GM23338 (cell line): ENCODE measurements around the gene ARCN1. TPM values are rescaled to one million over a fixed set of nuclear protein-coding genes. Genes with fewer than 3 reads are reported as not detected.

Source experiments
- ATAC-seq: fragments of 200-7000 bp; cut with Tn5 transposase; 3 replicates; pipeline ENCODE4 v1.9.1; 2020
- DNase-seq: peaks from one replicate; pipeline ENCODE4 v3.0.0-alpha.2; 2015; ENCODE audit warnings: low spot score
- H2AFZ ChIP-seq: fragments of 200-600 bp; sonication (generic); 2 replicates; pipeline ENCODE4 v1.8.0; 2016; ENCODE audit warnings: antibody characterized with exemption, mild to moderate bottlenecking, moderate library complexity
- H3F3A ChIP-seq: fragments of 200-600 bp; sonication (generic); replicated peaks from 2 replicates; pipeline ENCODE4 v1.8.0; 2017; ENCODE audit warnings: antibody characterized with exemption, mixed run types, low read depth
- H3K27ac ChIP-seq: fragments of 200-600 bp; sonication (generic); 2 replicates; pipeline ENCODE4 v1.6.1; 2016; ENCODE audit warnings: low read depth
- H3K27me3 ChIP-seq: fragments of 200-600 bp; sonication (generic); 2 replicates; pipeline ENCODE4 v1.8.0; 2016; ENCODE audit warnings: mild to moderate bottlenecking, mixed run types, moderate library complexity; ENCODE audit not compliant: insufficient read depth
- H3K36me3 ChIP-seq: fragments of 200-600 bp; sonication (generic); 2 replicates; pipeline ENCODE4 v1.8.0; 2016; ENCODE audit warnings: mild to moderate bottlenecking; ENCODE audit not compliant: insufficient read depth
- H3K4me1 ChIP-seq: fragments of 200-600 bp; sonication (generic); 2 replicates; pipeline ENCODE4 v1.8.0; 2016; ENCODE audit warnings: mild to moderate bottlenecking, moderate library complexity; ENCODE audit not compliant: insufficient read depth
- H3K4me2 ChIP-seq: fragments of 200-600 bp; sonication (generic); 2 replicates; pipeline ENCODE4 v1.7.1; 2017; ENCODE audit warnings: mixed run types
- H3K4me3 ChIP-seq: fragments of 200-600 bp; sonication (generic); 2 replicates; pipeline ENCODE4 v1.6.1; 2016; ENCODE audit warnings: mixed run types
- H3K79me2 ChIP-seq: fragments of 200-600 bp; sonication (generic); replicated peaks from 2 replicates; pipeline ENCODE4 v1.8.0; 2017; ENCODE audit warnings: mild to moderate bottlenecking; ENCODE audit not compliant: insufficient read depth
- H3K9me2 ChIP-seq: fragments of 200-600 bp; sonication (generic); 2 replicates; pipeline ENCODE4 v1.8.0; 2017; ENCODE audit not compliant: insufficient read depth
- H4K20me1 ChIP-seq: fragments of 200-600 bp; sonication (generic); replicated peaks from 2 replicates; pipeline ENCODE4 v1.8.0; 2017; ENCODE audit warnings: mild to moderate bottlenecking; ENCODE audit not compliant: insufficient read depth
- H3K27ac Mint-ChIP-seq: 2 replicates; pipeline ENCODE4 v1.8.0; 2020; ENCODE audit warnings: inconsistent platforms, mild to moderate bottlenecking, moderate library complexity, mixed read lengths
- H3K27me3 Mint-ChIP-seq: 3 replicates; pipeline ENCODE4 v1.8.0; 2022; ENCODE audit warnings: low read depth, mild to moderate bottlenecking, moderate library complexity, mixed read lengths, inconsistent platforms; ENCODE audit not compliant: insufficient read depth, poor library complexity
- H3K36me3 Mint-ChIP-seq: 3 replicates; pipeline ENCODE4 v1.8.0; 2021; ENCODE audit warnings: low read depth, mild to moderate bottlenecking, inconsistent platforms, moderate library complexity, mixed read lengths
- H3K4me1 Mint-ChIP-seq: 3 replicates; pipeline ENCODE4 v1.8.0; 2020; ENCODE audit warnings: mild to moderate bottlenecking, inconsistent platforms, mixed read lengths
- H3K4me3 Mint-ChIP-seq: 3 replicates; pipeline ENCODE4 v1.8.0; 2021; ENCODE audit warnings: moderate library complexity, mild to moderate bottlenecking, inconsistent platforms, mixed read lengths
- H3K9me3 Mint-ChIP-seq: 3 replicates; pipeline ENCODE4 v1.8.0; 2020; ENCODE audit warnings: moderate library complexity, mild to moderate bottlenecking, inconsistent platforms, mixed read lengths
- CREB1 ChIP-seq: fragments of 250-450 bp; sonication (Bioruptor Pico); IDR thresholded peaks from 2 replicates; pipeline ENCODE4 v1.5.0; 2020; ENCODE audit warnings: low read depth, mild to moderate bottlenecking, moderate library complexity
- EZH2 ChIP-seq: fragments of 200-600 bp; sonication (generic); IDR thresholded peaks from one replicate; pipeline ENCODE4 v1.8.0; 2017; ENCODE audit warnings: antibody characterized with exemption, mild to moderate bottlenecking, low read depth; ENCODE audit not compliant: unreplicated experiment
- JUNB ChIP-seq: IDR thresholded peaks from one replicate; pipeline ENCODE4 v1.6.1; 2016; ENCODE audit warnings: antibody characterized with exemption; ENCODE audit not compliant: unreplicated experiment
- NANOG ChIP-seq: IDR thresholded peaks from 2 replicates; pipeline ENCODE4 v1.6.1; 2016; ENCODE audit warnings: antibody characterized with exemption, borderline replicate concordance
- POLR2AphosphoS5 ChIP-seq: IDR thresholded peaks from 2 replicates; pipeline ENCODE4 v1.6.1; 2016; ENCODE audit warnings: antibody characterized with exemption, low read depth
- STAT1 ChIP-seq: IDR thresholded peaks from one replicate; pipeline ENCODE4 v1.6.1; 2016; ENCODE audit warnings: antibody characterized with exemption; ENCODE audit not compliant: unreplicated experiment
- ZNF114 ChIP-seq: fragments of 250-450 bp; sonication (Bioruptor Pico); IDR thresholded peaks from 2 replicates; pipeline ENCODE4 v1.5.0; 2020; ENCODE audit warnings: mild to moderate bottlenecking, moderate library complexity
- ZNF331 ChIP-seq: fragments of 250-450 bp; sonication (Bioruptor Pico); IDR thresholded peaks from 2 replicates; pipeline ENCODE4 v1.5.0; 2020; ENCODE audit warnings: low read depth, mild to moderate bottlenecking, moderate library complexity
- polyA plus RNA-seq: library from polyadenylated mRNA; unstranded; fragments of >200 nt; fragmentation: Nextera tagmentation; extraction: Ambion mirVana; gene quantifications from 2 replicates; pipeline ENCODE4 v1.2.1, GENCODE V29; 2016
- total RNA-seq: library from RNA; depleted of rRNA; stranded (reverse); fragments of >200 nt; shearing (Covaris generic); gene quantifications from 2 replicates; pipeline ENCODE4 v1.2.3, GENCODE V29; 2014
- TF ChIP-seq, protein P1 (sequence below): IDR thresholded peaks from 2 replicates; pipeline ENCODE4 v1.6.1; 2016; ENCODE audit warnings: antibody characterized with exemption
- TF ChIP-seq, protein P2 (sequence below): IDR thresholded peaks from one replicate; pipeline ENCODE4 v1.6.1; 2018; ENCODE audit warnings: antibody characterized with exemption; ENCODE audit not compliant: unreplicated experiment

ARCN1 gene
- total and polyA plus RNA-seq, 2 experiments from 2014 or later: 79.9 to 106 TPM

DNA sequence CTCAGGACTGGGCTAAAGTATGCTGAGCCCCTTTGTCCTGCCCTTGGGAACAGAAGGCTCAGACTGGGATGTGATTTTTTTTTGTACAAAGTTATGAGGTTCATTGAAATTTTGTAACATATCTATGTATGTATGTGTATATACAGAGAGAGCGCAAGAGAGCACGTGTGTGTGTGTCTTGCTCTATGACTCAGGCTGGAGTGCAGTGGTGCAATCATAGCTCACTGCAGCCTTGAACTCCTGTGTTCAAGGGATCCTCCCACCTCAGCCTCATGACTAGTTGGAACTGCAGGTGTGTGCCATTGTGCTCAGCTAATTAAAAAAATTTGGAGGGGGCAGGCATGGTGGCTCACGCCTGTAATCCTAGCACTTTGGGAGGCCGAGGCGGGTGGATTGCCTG is 35.5 kb upstream of the ARCN1 start (continued):
- TF ChIP-seq, protein P1, sequence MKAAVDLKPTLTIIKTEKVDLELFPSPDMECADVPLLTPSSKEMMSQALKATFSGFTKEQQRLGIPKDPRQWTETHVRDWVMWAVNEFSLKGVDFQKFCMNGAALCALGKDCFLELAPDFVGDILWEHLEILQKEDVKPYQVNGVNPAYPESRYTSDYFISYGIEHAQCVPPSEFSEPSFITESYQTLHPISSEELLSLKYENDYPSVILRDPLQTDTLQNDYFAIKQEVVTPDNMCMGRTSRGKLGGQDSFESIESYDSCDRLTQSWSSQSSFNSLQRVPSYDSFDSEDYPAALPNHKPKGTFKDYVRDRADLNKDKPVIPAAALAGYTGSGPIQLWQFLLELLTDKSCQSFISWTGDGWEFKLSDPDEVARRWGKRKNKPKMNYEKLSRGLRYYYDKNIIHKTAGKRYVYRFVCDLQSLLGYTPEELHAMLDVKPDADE: no peak
- TF ChIP-seq, protein P2, sequence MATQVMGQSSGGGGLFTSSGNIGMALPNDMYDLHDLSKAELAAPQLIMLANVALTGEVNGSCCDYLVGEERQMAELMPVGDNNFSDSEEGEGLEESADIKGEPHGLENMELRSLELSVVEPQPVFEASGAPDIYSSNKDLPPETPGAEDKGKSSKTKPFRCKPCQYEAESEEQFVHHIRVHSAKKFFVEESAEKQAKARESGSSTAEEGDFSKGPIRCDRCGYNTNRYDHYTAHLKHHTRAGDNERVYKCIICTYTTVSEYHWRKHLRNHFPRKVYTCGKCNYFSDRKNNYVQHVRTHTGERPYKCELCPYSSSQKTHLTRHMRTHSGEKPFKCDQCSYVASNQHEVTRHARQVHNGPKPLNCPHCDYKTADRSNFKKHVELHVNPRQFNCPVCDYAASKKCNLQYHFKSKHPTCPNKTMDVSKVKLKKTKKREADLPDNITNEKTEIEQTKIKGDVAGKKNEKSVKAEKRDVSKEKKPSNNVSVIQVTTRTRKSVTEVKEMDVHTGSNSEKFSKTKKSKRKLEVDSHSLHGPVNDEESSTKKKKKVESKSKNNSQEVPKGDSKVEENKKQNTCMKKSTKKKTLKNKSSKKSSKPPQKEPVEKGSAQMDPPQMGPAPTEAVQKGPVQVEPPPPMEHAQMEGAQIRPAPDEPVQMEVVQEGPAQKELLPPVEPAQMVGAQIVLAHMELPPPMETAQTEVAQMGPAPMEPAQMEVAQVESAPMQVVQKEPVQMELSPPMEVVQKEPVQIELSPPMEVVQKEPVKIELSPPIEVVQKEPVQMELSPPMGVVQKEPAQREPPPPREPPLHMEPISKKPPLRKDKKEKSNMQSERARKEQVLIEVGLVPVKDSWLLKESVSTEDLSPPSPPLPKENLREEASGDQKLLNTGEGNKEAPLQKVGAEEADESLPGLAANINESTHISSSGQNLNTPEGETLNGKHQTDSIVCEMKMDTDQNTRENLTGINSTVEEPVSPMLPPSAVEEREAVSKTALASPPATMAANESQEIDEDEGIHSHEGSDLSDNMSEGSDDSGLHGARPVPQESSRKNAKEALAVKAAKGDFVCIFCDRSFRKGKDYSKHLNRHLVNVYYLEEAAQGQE: no peak

DNA sequence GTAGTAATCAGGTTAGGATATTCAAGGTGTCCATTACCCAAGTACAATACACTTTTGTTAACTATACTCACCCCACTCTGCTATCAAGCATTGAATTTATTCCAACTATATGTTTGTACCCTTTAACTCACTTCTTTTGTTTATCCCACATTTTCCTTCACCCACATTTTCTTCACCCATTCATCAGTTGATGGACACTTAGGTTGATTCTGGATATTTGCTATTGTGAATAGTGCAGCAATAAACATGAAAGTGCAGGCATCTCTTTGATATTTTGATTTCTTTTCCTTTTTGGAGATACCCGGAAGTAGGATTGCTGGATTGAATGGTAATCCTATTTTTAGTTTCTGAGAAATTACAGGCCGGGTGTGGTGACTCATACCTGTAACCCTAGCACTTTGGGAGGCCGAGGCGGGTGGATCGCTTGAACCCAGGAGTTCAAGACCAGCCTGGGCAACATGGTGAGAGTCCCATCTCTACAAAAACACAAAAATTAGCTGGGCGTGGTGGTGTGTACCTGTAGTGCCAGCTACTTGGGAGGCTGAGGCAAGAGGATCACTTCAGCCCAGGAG is 34.7 kb upstream of the ARCN1 start:
- Mint-ChIP-seq H3K4me3 (no peak overlapping the region), H3K36me3 (peaks cover 14% of the 10 kb centered on the region; the same call in 2 of the 3 replicates), H3K27ac (no peak overlapping the region), H3K9me3 (no peaks in the 10 kb centered on the region), H3K4me1 (no peaks in the 10 kb centered on the region), H3K27me3 (no peaks in the 10 kb centered on the region)
- no peaks in the 10 kb centered on the region for H3K79me2 ChIP-seq
- no peaks in the 10 kb centered on the region for H3F3A ChIP-seq
- H3K27ac ChIP-seq: no peak overlapping the region
- H2AFZ ChIP-seq: no peak overlapping the region
- H3K4me3 ChIP-seq: no peak overlapping the region
- DNase-seq (no peak), ATAC-seq (no peak)
- no peaks in the 10 kb centered on the region for H3K36me3 ChIP-seq
- H3K9me2 ChIP-seq: no peaks in the 10 kb centered on the region
- no peak for TF ChIP-seq EZH2
- no peak for TF ChIP-seq ZNF114 (CRISPR knock-in tag)
- TF ChIP-seq POLR2AphosphoS5: no peak
- no peak for TF ChIP-seq CREB1 (CRISPR knock-in tag)
- TF ChIP-seq STAT1: no peak
- no peak for TF ChIP-seq NANOG
- TF ChIP-seq ZNF331 (CRISPR knock-in tag): no peak
- no peak for TF ChIP-seq JUNB
- TF ChIP-seq, protein P2: no peak
- TF ChIP-seq, protein P1: no peak
- H3K4me2 ChIP-seq: no peak overlapping the region
- no peaks in the 10 kb centered on the region for H3K27me3 ChIP-seq
- no peaks in the 10 kb centered on the region for H4K20me1 ChIP-seq
- H3K4me1 ChIP-seq: no peaks in the 10 kb centered on the region
